NCI-H446 treated with DMSO at 0.1 percent for 48 hours (cell line): ENCODE measurements around the gene ABR.
"Not testable (repeated sequence)": the region's sequence is repeated elsewhere in the genome, so short reads cannot be mapped to it uniquely, and the experiment has no call there.

ENCODE experiments used
- DNase-seq: peaks from one replicate; lab custom pipeline; 2025; lab: John Stamatoyannopoulos, UW

The ABR gene

GRCh38 chr17:1120596-1121441 is 59.0 kb downstream of the ABR start:
- no peak for DNase-seq

GRCh38 chr17:1119924-1120323 is 59.9 kb downstream of the ABR start:
- DNase-seq: no peak

GRCh38 chr17:1116602-1117001 is 63.2 kb downstream of the ABR start:
- no peak for DNase-seq

GRCh38 chr17:1112875-1113274 is 66.9 kb downstream of the ABR start:
- no peak for DNase-seq

GRCh38 chr17:1111599-1112443 is 68.0 kb downstream of the ABR start:
- DNase-seq: no peak

- DNase-seq: peak; percentile 45
Measured at GRCh38 chr17:1110862-1111598, 68.8 kb downstream of the ABR start.

GRCh38 chr17:1110541-1110861 is 69.3 kb downstream of the ABR start:
- DNase-seq: no peak

- no peak for DNase-seq
Measured at GRCh38 chr17:1109606-1110540, 69.9 kb downstream of the ABR start.

- no peak for DNase-seq
Measured at GRCh38 chr17:1108765-1109605, 70.8 kb downstream of the ABR start.

- no peak for DNase-seq
Measured at GRCh38 chr17:1108478-1108764, 71.4 kb downstream of the ABR start.

- no peak for DNase-seq
Measured at GRCh38 chr17:1107777-1108477, 71.9 kb downstream of the ABR start.

GRCh38 chr17:1107083-1107776 is 72.6 kb downstream of the ABR start:
- no peak for DNase-seq

- DNase-seq: no peak
Measured at GRCh38 chr17:1104222-1104621, 75.6 kb downstream of the ABR start.

- DNase-seq: no peak
Measured at GRCh38 chr17:1100382-1100781, 79.4 kb downstream of the ABR start.

- no peak for DNase-seq
Measured at GRCh38 chr17:1099242-1099641, 80.5 kb downstream of the ABR start.

- not testable (repeated sequence) for DNase-seq
Measured at GRCh38 chr17:1097972-1098744, 81.6 kb downstream of the ABR start.

GRCh38 chr17:1096215-1096614 is 83.6 kb downstream of the ABR start:
- no peak for DNase-seq

GRCh38 chr17:1095853-1096173 is 84.0 kb downstream of the ABR start:
- no peak for DNase-seq
